ENCODE measurements around the gene FHOD3. TPM values are rescaled to one million over a fixed set of nuclear protein-coding genes. Genes with fewer than 3 reads are reported as not detected.

FHOD3 gene
- total RNA-seq, 1 donor from 2014 or later = 5.9 TPM

DNA sequence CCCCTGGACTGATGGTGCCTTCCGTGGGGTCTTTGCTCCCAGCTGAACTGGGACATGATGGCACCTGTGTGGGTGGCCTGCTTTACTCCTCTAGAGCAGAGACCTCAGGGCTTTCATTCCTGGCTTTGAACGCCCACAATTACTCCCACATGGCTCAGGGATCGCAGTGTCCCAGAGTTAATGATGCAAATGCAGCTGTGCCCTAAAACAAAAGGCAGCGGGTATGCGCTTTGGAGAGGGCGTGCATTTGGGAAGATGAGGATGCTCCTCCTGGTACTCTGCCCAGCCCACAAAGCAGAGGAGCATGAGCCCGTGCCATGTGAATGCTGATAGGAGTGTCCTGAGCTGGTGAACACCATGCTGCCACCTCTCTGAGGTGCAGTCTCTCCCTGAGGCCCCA, 173.4 kb downstream of the FHOD3 start:
- Mint-ChIP-seq H3K4me1 (ENCODE audit: low read depth, unreplicated experiment) (peaks cover 3% of the 10 kb centered on the region), H3K9me3 (ENCODE audit: unreplicated experiment) (no peaks in the 10 kb centered on the region), H3K36me3 (ENCODE audit: low read depth, unreplicated experiment) (no peaks in the 10 kb centered on the region), H3K27me3 (ENCODE audit: low read depth, unreplicated experiment) (peaks cover 14% of the 10 kb centered on the region), H3K4me3 (ENCODE audit: unreplicated experiment) (no peak overlapping the region), H3K27ac (ENCODE audit: unreplicated experiment) (no peak overlapping the region)
- H3K4me3 ChIP-seq (ENCODE audit: insufficient read depth, low read depth, low read length) = no peak overlapping the region
- H3K36me3 ChIP-seq (ENCODE audit: insufficient read depth, low read length) = no peaks in the 10 kb centered on the region
- no peak for FAIRE-seq
- H3K9me3 ChIP-seq (ENCODE audit: insufficient read depth, low read depth, low read length) = no peaks in the 10 kb centered on the region
- no peak overlapping the region for H3K27ac ChIP-seq (ENCODE audit: low read depth, low read length)
- H2AFZ ChIP-seq (ENCODE audit: low read depth, low read length) = no peak overlapping the region
- DNase-seq (ENCODE audit: low read depth) = no peak
- no peak for TF ChIP-seq EZH2 (IDR thresholded peaks at IDR 0.05; ENCODE audit: insufficient read depth, low read length)
- TF ChIP-seq, protein P1, sequence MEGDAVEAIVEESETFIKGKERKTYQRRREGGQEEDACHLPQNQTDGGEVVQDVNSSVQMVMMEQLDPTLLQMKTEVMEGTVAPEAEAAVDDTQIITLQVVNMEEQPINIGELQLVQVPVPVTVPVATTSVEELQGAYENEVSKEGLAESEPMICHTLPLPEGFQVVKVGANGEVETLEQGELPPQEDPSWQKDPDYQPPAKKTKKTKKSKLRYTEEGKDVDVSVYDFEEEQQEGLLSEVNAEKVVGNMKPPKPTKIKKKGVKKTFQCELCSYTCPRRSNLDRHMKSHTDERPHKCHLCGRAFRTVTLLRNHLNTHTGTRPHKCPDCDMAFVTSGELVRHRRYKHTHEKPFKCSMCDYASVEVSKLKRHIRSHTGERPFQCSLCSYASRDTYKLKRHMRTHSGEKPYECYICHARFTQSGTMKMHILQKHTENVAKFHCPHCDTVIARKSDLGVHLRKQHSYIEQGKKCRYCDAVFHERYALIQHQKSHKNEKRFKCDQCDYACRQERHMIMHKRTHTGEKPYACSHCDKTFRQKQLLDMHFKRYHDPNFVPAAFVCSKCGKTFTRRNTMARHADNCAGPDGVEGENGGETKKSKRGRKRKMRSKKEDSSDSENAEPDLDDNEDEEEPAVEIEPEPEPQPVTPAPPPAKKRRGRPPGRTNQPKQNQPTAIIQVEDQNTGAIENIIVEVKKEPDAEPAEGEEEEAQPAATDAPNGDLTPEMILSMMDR (IDR thresholded peaks at IDR 0.05; ENCODE audit: insufficient read depth, low read depth, low read length) = no peak
- H3K79me2 ChIP-seq (ENCODE audit: insufficient read depth, low read length) = no peaks in the 10 kb centered on the region
- peaks cover 16% of the 10 kb centered on the region for H4K20me1 ChIP-seq (ENCODE audit: insufficient read depth, low read length)
- H3K4me2 ChIP-seq (ENCODE audit: low read length) = no peak overlapping the region
- no peaks in the 10 kb centered on the region for H3K27me3 ChIP-seq (ENCODE audit: insufficient read depth, low read length)
- H3K4me1 ChIP-seq (ENCODE audit: insufficient read depth, low read length) = no peaks in the 10 kb centered on the region
- H3K9ac ChIP-seq (ENCODE audit: low read length) = no peak overlapping the region

DNA sequence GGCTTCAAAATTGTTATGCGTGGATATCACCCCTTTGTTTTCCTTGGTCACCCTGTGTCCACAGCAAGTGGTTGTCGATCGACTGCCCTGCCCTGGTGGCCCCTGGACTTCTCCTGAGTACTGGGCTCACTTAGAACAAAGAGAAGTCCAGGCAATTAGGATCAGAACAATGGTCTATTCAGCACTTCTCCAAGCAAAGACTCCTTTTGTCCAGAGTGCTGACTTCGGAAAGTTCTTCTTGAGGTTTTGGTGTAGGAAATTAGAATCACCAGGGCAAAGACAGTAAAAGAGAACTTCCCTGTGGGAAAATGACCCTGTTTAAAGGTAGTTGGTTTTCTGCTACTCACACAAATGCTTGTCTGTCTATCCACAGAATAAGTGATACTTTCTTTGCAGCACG, 173.9 kb downstream of the FHOD3 start:
- no peak overlapping the region for H2AFZ ChIP-seq (ENCODE audit: low read depth, low read length)
- no peaks in the 10 kb centered on the region for H3K36me3 ChIP-seq (ENCODE audit: insufficient read depth, low read length)
- no peaks in the 10 kb centered on the region for H3K4me1 ChIP-seq (ENCODE audit: insufficient read depth, low read length)
- Mint-ChIP-seq H3K27me3 (ENCODE audit: low read depth, unreplicated experiment) (peaks cover 11% of the 10 kb centered on the region), H3K36me3 (ENCODE audit: low read depth, unreplicated experiment) (no peaks in the 10 kb centered on the region), H3K9me3 (ENCODE audit: unreplicated experiment) (no peaks in the 10 kb centered on the region), H3K27ac (ENCODE audit: unreplicated experiment) (no peak overlapping the region), H3K4me3 (ENCODE audit: unreplicated experiment) (no peak overlapping the region), H3K4me1 (ENCODE audit: low read depth, unreplicated experiment) (peaks cover 3% of the 10 kb centered on the region)
- peaks cover 13% of the 10 kb centered on the region for H4K20me1 ChIP-seq (ENCODE audit: insufficient read depth, low read length)
- no peak overlapping the region for H3K4me3 ChIP-seq (ENCODE audit: insufficient read depth, low read depth, low read length)
- H3K4me2 ChIP-seq (ENCODE audit: low read length) = no peak overlapping the region
- no peak for DNase-seq (ENCODE audit: low read depth)
- no peak for TF ChIP-seq EZH2 (IDR thresholded peaks at IDR 0.05; ENCODE audit: insufficient read depth, low read length)
- TF ChIP-seq, protein P1 (IDR thresholded peaks at IDR 0.05; ENCODE audit: insufficient read depth, low read depth, low read length) = no peak
- no peaks in the 10 kb centered on the region for H3K9me3 ChIP-seq (ENCODE audit: insufficient read depth, low read depth, low read length)
- H3K79me2 ChIP-seq (ENCODE audit: insufficient read depth, low read length) = no peaks in the 10 kb centered on the region
- H3K27me3 ChIP-seq (ENCODE audit: insufficient read depth, low read length) = no peaks in the 10 kb centered on the region
- FAIRE-seq = no peak
- H3K27ac ChIP-seq (ENCODE audit: low read depth, low read length) = no peak overlapping the region
- no peak overlapping the region for H3K9ac ChIP-seq (ENCODE audit: low read length)

DNA sequence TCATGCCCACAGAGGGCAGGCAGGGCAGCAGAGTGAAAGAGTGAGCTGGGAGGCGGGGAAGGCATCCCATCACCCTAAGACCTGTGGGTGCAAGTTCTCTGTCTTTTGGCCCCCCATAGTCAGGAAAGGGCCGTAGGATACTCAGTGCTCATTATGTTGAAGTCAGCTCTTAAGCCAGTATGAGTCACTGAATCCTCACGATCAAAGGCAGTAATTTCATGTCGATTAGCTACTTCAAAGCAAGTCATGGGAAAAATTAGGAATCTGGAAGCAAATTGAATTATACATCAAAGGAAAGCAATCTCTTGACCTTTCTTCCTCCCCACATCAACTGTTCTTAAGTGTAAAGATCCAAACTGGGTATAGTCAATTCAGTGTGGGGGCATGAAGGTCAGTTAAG, 178.9 kb downstream of the FHOD3 start:
- Histone ChIP-seq H3K9me3 (ENCODE audit: insufficient read depth, low read depth, low read length) (no peaks in the 10 kb centered on the region), H3K9ac (ENCODE audit: low read length) (no peak overlapping the region), H3K4me3 (ENCODE audit: insufficient read depth, low read depth, low read length) (no peak overlapping the region), H4K20me1 (ENCODE audit: insufficient read depth, low read length) (peaks cover 18% of the 10 kb centered on the region), H3K27me3 (ENCODE audit: insufficient read depth, low read length) (no peaks in the 10 kb centered on the region), H3K36me3 (ENCODE audit: insufficient read depth, low read length) (no peaks in the 10 kb centered on the region), H3K27ac (ENCODE audit: low read depth, low read length) (no peak overlapping the region), H3K4me1 (ENCODE audit: insufficient read depth, low read length) (no peaks in the 10 kb centered on the region), H2AFZ (ENCODE audit: low read depth, low read length) (no peak overlapping the region), H3K79me2 (ENCODE audit: insufficient read depth, low read length) (no peaks in the 10 kb centered on the region), H3K4me2 (ENCODE audit: low read length) (no peak overlapping the region)
- Mint-ChIP-seq H3K27ac (ENCODE audit: unreplicated experiment) (no peak overlapping the region), H3K9me3 (ENCODE audit: unreplicated experiment) (peaks cover 2% of the 10 kb centered on the region), H3K4me3 (ENCODE audit: unreplicated experiment) (no peak overlapping the region), H3K36me3 (ENCODE audit: low read depth, unreplicated experiment) (peaks cover 2% of the 10 kb centered on the region), H3K4me1 (ENCODE audit: low read depth, unreplicated experiment) (peaks cover 7% of the 10 kb centered on the region), H3K27me3 (ENCODE audit: low read depth, unreplicated experiment) (peaks cover 8% of the 10 kb centered on the region)
- DNase-seq (ENCODE audit: low read depth) (no peak), FAIRE-seq (no peak)
- TF ChIP-seq EZH2 (IDR thresholded peaks at IDR 0.05; ENCODE audit: insufficient read depth, low read length) = no peak
- TF ChIP-seq, protein P1 (IDR thresholded peaks at IDR 0.05; ENCODE audit: insufficient read depth, low read depth, low read length) = no peak
